ENCODE data around the gene AGAP1.

DNA sequence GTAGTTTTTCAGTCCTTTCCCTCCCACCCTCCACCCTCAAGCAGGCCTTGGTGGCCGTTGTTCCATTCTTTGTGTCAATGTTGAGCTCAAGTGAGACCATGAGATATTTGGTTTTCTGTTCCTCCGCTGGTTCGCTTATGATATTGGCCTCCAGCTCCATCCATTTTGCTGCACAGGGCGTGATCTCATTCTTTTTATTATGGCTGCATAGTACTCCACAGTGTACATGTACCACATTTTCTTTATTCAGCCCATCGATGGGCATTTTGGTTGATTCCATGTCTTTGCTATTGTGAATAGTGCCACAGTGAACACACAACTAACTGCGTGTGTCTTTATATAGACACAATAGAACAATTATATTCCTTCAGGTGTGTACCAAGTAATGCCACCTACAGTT, 14.1 kb downstream of the AGAP1 start:
- TF ChIP-seq POLR2A (IDR thresholded peaks at IDR 0.05), result no peak
- TF ChIP-seq POLR2AphosphoS5 (IDR thresholded peaks at IDR 0.05), result no peak
